ENCODE measurements around the gene OR5C1.

Gene OR5C1

GRCh38 chr9:122780026-122780425 is 8.7 kb upstream of the OR5C1 start:
- DNase-seq (ENCODE audit: low read depth) = no peak
- no peak overlapping the region for H3K4me3 ChIP-seq (ENCODE audit: low read depth, low read length)
- no peak for TF ChIP-seq CTCF (IDR thresholded peaks at IDR 0.05; ENCODE audit: low read depth, low read length, missing control alignments)

- no peak overlapping the region for H3K4me3 ChIP-seq (ENCODE audit: low read depth, low read length)
- TF ChIP-seq CTCF (IDR thresholded peaks at IDR 0.05; ENCODE audit: low read depth, low read length, missing control alignments) = no peak
- DNase-seq (ENCODE audit: low read depth) = no peak
Observed at GRCh38 chr9:122781671-122782070, 7.1 kb upstream of the OR5C1 start.

DNA sequence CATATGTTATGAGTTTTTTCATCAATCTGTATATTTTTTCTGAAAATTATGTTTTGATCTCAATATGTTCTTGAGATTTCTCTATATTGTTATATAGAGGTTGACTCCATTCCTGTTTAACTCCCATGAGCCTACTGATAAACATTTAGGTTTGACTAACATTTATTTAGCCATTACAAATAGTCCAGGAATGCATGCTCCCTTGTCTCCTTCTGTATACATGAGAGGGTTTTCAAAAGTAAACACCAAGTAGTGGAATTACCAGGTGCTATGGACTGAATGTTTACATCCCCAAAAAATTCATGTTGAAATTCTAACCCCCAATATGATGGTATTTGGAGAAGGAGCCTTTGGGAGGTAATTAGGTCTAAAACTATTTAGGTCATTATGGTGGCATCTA is 3.5 kb upstream of the OR5C1 start:
- no peak for DNase-seq (ENCODE audit: low read depth)
- no peak overlapping the region for H3K4me3 ChIP-seq (ENCODE audit: low read depth, low read length)
- no peak for TF ChIP-seq CTCF (IDR thresholded peaks at IDR 0.05; ENCODE audit: low read depth, low read length, missing control alignments)

DNA sequence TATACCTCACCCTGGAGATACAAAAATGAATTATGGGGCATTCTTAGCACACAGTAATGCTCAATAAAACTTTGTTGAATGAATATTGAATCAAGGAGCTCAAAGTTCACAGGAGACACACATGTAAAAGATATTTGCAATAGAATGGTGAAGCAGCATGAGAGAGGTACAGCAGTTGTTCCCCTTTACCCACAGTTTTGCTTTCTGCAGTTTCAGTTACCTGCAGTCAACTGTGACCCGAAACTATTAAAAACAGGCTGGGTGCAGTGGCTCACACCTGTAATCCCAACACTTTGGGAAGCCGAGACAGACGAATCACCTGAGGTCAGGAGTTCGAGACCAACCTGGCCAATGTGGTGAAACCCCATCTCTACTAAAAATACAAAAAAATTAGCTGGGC is 2.4 kb upstream of the OR5C1 start:
- no peak for DNase-seq (ENCODE audit: low read depth)
- TF ChIP-seq CTCF (IDR thresholded peaks at IDR 0.05; ENCODE audit: low read depth, low read length, missing control alignments) = no peak
- H3K4me3 ChIP-seq (ENCODE audit: low read depth, low read length) = no peak overlapping the region

DNA sequence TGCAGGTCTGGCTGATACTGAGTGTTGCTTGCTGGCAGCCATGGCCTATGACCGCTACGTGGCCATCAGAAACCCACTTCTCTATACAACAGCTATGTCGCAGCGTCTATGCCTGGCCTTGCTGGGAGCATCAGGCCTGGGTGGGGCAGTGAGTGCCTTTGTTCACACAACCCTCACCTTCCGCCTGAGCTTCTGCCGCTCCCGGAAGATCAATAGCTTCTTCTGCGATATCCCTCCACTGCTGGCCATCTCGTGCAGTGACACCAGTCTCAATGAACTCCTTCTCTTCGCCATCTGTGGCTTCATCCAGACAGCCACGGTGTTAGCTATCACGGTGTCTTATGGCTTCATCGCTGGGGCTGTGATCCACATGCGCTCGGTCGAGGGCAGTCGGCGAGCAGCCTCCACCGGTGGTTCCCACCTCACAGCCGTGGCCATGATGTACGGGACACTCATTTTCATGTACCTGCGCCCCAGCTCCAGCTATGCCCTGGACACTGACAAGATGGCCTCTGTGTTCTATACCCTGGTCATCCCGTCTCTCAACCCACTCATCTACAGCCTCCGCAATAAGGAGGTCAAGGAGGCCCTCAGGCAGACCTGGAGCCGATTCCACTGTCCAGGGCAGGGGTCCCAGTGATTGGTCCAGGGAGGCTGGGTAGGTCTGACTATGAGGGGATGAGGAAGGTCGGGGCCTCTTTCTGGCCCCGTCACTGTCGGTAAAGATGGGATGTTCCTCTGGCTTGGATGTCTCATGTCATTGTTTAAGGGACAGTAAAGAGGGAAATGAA is 718 bp downstream of the OR5C1 start:
- no peak for TF ChIP-seq CTCF (IDR thresholded peaks at IDR 0.05; ENCODE audit: low read depth, low read length, missing control alignments)
- no peak overlapping the region for H3K4me3 ChIP-seq (ENCODE audit: low read depth, low read length)
- no peak for DNase-seq (ENCODE audit: low read depth)

DNA sequence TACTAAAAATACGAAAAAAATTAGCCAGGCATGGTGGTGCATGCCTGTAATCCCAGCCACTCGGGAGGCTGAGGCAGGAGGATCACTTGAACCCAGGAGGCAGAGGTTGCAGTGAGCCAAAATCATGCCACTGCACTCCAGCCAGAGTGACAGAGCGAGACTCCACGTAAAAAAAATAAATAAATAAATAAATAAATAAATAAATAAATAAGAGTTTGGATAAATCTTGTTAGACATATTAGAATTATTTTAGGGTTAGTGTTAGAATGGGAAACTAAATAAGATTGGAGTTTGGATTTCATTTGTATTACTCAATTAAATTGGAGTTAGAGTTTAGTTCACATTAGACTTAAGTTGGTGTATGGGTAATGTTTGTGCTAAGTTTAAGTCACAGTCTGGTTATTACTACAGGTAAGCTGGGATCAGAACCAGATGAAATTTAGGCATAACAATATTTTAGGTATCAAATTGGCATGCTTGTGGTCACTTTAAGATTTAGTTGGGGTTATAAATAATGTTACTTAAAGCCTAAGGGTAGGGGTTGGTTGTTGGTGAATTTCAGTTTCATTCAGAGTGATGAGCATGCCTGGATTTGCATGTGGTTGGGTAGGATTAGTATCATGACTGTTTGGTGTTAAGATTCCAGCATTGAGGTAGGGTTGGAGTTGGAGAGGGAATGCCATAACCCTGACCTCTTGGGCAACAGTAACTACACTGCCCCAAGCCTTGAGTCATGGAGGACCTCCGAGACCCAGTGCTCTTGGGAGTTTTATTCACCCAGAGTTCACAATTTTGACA is 3.3 kb downstream of the OR5C1 start:
- TF ChIP-seq CTCF (IDR thresholded peaks at IDR 0.05; ENCODE audit: low read depth, low read length, missing control alignments) = no peak
- DNase-seq (ENCODE audit: low read depth) = no peak

More for the DNA sequence above, 3.3 kb downstream of the OR5C1 start:
- H3K4me3 ChIP-seq (ENCODE audit: low read depth, low read length) = no peak overlapping the region

All from GM12864 (cell line).